OCI-LY1 (cell line): ENCODE results near the gene SPIRE2.

Source experiments
- EZH2 ChIP-seq: fragments of 200-600 bp; sonication (generic), shearing (Covaris generic); IDR thresholded peaks from 2 replicates; pipeline ENCODE4 v1.8.0; 2017; ENCODE audit warnings: borderline replicate concordance, mixed run types, mild to moderate bottlenecking, antibody characterized with exemption, low read length, moderate library complexity, mixed read lengths
- TF ChIP-seq, protein P1 (sequence below): fragments of 200-600 bp; sonication (generic), shearing (Covaris generic); IDR thresholded peaks from 2 replicates; pipeline ENCODE4 v1.5.1; 2017; ENCODE audit warnings: mild to moderate bottlenecking, antibody characterized with exemption, low read length, moderate library complexity, mixed read lengths

GRCh38 chr16:89815639-89816348 lies 12.5 kb upstream of the SPIRE2 start:
- TF ChIP-seq, protein P1, sequence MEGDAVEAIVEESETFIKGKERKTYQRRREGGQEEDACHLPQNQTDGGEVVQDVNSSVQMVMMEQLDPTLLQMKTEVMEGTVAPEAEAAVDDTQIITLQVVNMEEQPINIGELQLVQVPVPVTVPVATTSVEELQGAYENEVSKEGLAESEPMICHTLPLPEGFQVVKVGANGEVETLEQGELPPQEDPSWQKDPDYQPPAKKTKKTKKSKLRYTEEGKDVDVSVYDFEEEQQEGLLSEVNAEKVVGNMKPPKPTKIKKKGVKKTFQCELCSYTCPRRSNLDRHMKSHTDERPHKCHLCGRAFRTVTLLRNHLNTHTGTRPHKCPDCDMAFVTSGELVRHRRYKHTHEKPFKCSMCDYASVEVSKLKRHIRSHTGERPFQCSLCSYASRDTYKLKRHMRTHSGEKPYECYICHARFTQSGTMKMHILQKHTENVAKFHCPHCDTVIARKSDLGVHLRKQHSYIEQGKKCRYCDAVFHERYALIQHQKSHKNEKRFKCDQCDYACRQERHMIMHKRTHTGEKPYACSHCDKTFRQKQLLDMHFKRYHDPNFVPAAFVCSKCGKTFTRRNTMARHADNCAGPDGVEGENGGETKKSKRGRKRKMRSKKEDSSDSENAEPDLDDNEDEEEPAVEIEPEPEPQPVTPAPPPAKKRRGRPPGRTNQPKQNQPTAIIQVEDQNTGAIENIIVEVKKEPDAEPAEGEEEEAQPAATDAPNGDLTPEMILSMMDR, result no peak
- TF ChIP-seq EZH2, result no peak
